Trophoblast cell (in vitro differentiated cells and primary cell): Measurements from ENCODE around the gene ZBBX.

Source experiments
- DNase-seq, 2 donors: peaks; one replicate each; pipeline ENCODE4 v3.0.0-alpha.2; 2016
- H2AFZ ChIP-seq: 2 replicates; pipeline ENCODE4 v1.6.1; 2013; ENCODE audit warnings: low read length, moderate library complexity, mild to moderate bottlenecking; ENCODE audit not compliant: insufficient read depth, poor library complexity
- H2AK5ac ChIP-seq: 2 replicates; pipeline ENCODE4 v1.6.1; 2013; ENCODE audit warnings: mild to moderate bottlenecking, low read length
- H2BK120ac ChIP-seq: 2 replicates; pipeline ENCODE4 v1.6.1; 2013; ENCODE audit warnings: low read length, mild to moderate bottlenecking, moderate library complexity; ENCODE audit not compliant: insufficient read depth, poor library complexity
- H2BK12ac ChIP-seq: 2 replicates; pipeline ENCODE4 v1.6.1; 2013; ENCODE audit warnings: mild to moderate bottlenecking, low read length, moderate library complexity
- H2BK5ac ChIP-seq: 2 replicates; pipeline ENCODE4 v1.6.1; 2013; ENCODE audit warnings: low read length, low read depth, moderate library complexity, mild to moderate bottlenecking; ENCODE audit not compliant: poor library complexity
- H3K14ac ChIP-seq: 2 replicates; pipeline ENCODE4 v1.6.1; 2013; ENCODE audit warnings: mild to moderate bottlenecking, low read length
- H3K18ac ChIP-seq: 2 replicates; pipeline ENCODE4 v1.6.1; 2013; ENCODE audit warnings: mild to moderate bottlenecking, low read length
- H3K23ac ChIP-seq: 2 replicates; pipeline ENCODE4 v1.6.1; 2013; ENCODE audit warnings: low read length
- H3K27ac ChIP-seq: 2 replicates; pipeline ENCODE4 v1.5.1; 2013; ENCODE audit warnings: low read depth, mild to moderate bottlenecking, inconsistent platforms, low read length, moderate library complexity
- H3K27me3 ChIP-seq: 2 replicates; pipeline ENCODE4 v1.6.1; 2013; ENCODE audit warnings: inconsistent platforms, mild to moderate bottlenecking, low read length, moderate library complexity; ENCODE audit not compliant: insufficient read depth
- H3K36me3 ChIP-seq, 2 experiments: 1 replicate in 1 of 2; 2 replicates in 1 of 2; pipeline ENCODE4 v1.6.1; 2013; ENCODE audit warnings: low read length in 2 of 2, mild to moderate bottlenecking in 2 of 2, moderate library complexity in 1 of 2; ENCODE audit not compliant: insufficient read depth in 2 of 2, control insufficient read depth in 1 of 2
- H3K4ac ChIP-seq: 2 replicates; pipeline ENCODE4 v1.6.1; 2013; ENCODE audit warnings: low read depth, mild to moderate bottlenecking, low read length, moderate library complexity
- H3K4me1 ChIP-seq, 2 experiments: 1 replicate in 1 of 2; 2 replicates in 1 of 2; pipeline ENCODE4 v1.6.1; 2013; ENCODE audit warnings: low read length in 2 of 2, mild to moderate bottlenecking in 2 of 2, moderate library complexity in 1 of 2; ENCODE audit not compliant: insufficient read depth in 2 of 2, control insufficient read depth in 1 of 2
- H3K4me2 ChIP-seq: 2 replicates; pipeline ENCODE4 v1.6.1; 2013; ENCODE audit warnings: inconsistent platforms, mild to moderate bottlenecking, low read length, moderate library complexity
- H3K4me3 ChIP-seq: 2 replicates; pipeline ENCODE4 v1.5.1; 2013; ENCODE audit warnings: mild to moderate bottlenecking, low read depth, low read length, inconsistent platforms
- H3K79me1 ChIP-seq: one replicate; pipeline ENCODE4 v1.6.1; 2013; ENCODE audit warnings: low read length
- H3K79me2 ChIP-seq: 2 replicates; pipeline ENCODE4 v1.6.1; 2013; ENCODE audit warnings: low read length, mild to moderate bottlenecking; ENCODE audit not compliant: control insufficient read depth, insufficient read depth, poor library complexity
- H3K9ac ChIP-seq: 2 replicates; pipeline ENCODE4 v1.6.1; 2013; ENCODE audit warnings: mild to moderate bottlenecking, low read length
- H3K9me3 ChIP-seq: 2 replicates; pipeline ENCODE4 v1.6.1; 2013; ENCODE audit warnings: low read depth, mild to moderate bottlenecking, control low read depth, inconsistent platforms, low read length; ENCODE audit not compliant: insufficient read depth
- H4K12ac ChIP-seq: 2 replicates; pipeline ENCODE4 v1.6.1; 2013; ENCODE audit warnings: low read depth, mild to moderate bottlenecking, low read length, moderate library complexity
- H4K8ac ChIP-seq: 2 replicates; pipeline ENCODE4 v1.6.1; 2013; ENCODE audit warnings: low read depth, mild to moderate bottlenecking, low read length, moderate library complexity
- H4K91ac ChIP-seq: one replicate; pipeline ENCODE4 v1.6.1; 2013; ENCODE audit warnings: low read depth, mild to moderate bottlenecking, low read length, moderate library complexity
- WGBS: extraction: QIAGEN DNeasy Blood & Tissue Kit; methylation state at CpG from one replicate; pipeline ENCODE4 v1.1.7; 2013; ENCODE audit warnings: missing lambda C conversion rate; ENCODE audit not compliant: insufficient read length, insufficient coverage; ENCODE audit errors: extremely low coverage; 5-methylcytosine and 5-hydroxymethylcytosine counted together

Gene ZBBX

DNA sequence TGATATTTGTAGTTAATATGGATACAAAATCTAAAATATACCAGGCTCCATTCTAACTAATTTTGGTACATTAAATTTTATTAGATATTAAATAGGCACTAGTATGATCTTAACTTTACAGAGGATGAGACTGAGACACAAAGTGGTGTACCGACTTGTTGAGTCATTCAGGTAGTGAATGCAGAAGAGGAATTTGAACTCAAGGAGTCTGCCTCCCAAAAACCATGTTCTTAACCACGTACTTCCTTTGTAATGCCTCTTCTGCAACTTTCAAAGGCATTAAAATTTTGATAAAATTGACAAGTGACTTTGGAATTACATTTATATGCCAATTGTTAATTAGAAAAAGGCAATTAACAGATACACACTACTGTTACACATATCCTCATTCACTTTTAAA lies 61.8 kb downstream of the ZBBX start:
- no peak overlapping the region for H2BK120ac ChIP-seq
- H3K9ac ChIP-seq, result no peak overlapping the region
- H4K8ac ChIP-seq, result no peak overlapping the region
- H3K4me3 ChIP-seq, result no peak overlapping the region
- H3K23ac ChIP-seq, result no peak overlapping the region
- no peak overlapping the region for H2BK5ac ChIP-seq
- H3K27me3 ChIP-seq, result no peaks in the 10 kb centered on the region
- H3K79me1 ChIP-seq, result no peaks in the 10 kb centered on the region
- no peak overlapping the region for H3K18ac ChIP-seq
- no peak overlapping the region for H2BK12ac ChIP-seq
- H3K14ac ChIP-seq, result no peak overlapping the region
- H3K4ac ChIP-seq, result no peak overlapping the region
- no CpG with 5 or more reads among the region's 2 CpGs for WGBS
- DNase-seq, result no peak
- H3K4me1 ChIP-seq, result no peaks in the 10 kb centered on the region
- no peak overlapping the region for H3K27ac ChIP-seq
- H3K4me2 ChIP-seq, result no peak overlapping the region
- H4K91ac ChIP-seq, result no peak overlapping the region
- H2AFZ ChIP-seq, result no peak overlapping the region
- no peaks in the 10 kb centered on the region for H3K79me2 ChIP-seq
- no peak overlapping the region for H4K12ac ChIP-seq
- H2AK5ac ChIP-seq, result no peak overlapping the region
- no peaks in the 10 kb centered on the region for H3K36me3 ChIP-seq
- no peaks in the 10 kb centered on the region for H3K9me3 ChIP-seq

GRCh38 chr3:167306319-167306718 lies 73.8 kb downstream of the ZBBX start:
- WGBS, result no CpG with 5 or more reads among the region's 1 CpG
- H4K91ac ChIP-seq, result no peak overlapping the region
- no peak overlapping the region for H3K4ac ChIP-seq
- no peak overlapping the region for H2BK12ac ChIP-seq
- no peak overlapping the region for H3K9ac ChIP-seq
- no peak overlapping the region for H4K12ac ChIP-seq
- H3K23ac ChIP-seq, result no peak overlapping the region
- H2AK5ac ChIP-seq, result no peak overlapping the region
- no peak for DNase-seq
- H3K79me1 ChIP-seq, result no peaks in the 10 kb centered on the region
- no peak overlapping the region for H3K18ac ChIP-seq
- no peak overlapping the region for H2AFZ ChIP-seq
- no peaks in the 10 kb centered on the region for H3K9me3 ChIP-seq
- no peaks in the 10 kb centered on the region for H3K27me3 ChIP-seq
- no peak overlapping the region for H3K14ac ChIP-seq
- no peak overlapping the region for H3K27ac ChIP-seq
- H4K8ac ChIP-seq, result no peak overlapping the region
- no peaks in the 10 kb centered on the region for H3K36me3 ChIP-seq
- H2BK5ac ChIP-seq, result no peak overlapping the region
- H2BK120ac ChIP-seq, result no peak overlapping the region
- H3K79me2 ChIP-seq, result no peaks in the 10 kb centered on the region
- H3K4me1 ChIP-seq, result no peaks in the 10 kb centered on the region
- H3K4me3 ChIP-seq, result no peak overlapping the region
- no peak overlapping the region for H3K4me2 ChIP-seq

GRCh38 chr3:167305340-167305890 lies 74.7 kb downstream of the ZBBX start:
- WGBS, result no CpG with 5 or more reads among the region's 1 CpG

DNA sequence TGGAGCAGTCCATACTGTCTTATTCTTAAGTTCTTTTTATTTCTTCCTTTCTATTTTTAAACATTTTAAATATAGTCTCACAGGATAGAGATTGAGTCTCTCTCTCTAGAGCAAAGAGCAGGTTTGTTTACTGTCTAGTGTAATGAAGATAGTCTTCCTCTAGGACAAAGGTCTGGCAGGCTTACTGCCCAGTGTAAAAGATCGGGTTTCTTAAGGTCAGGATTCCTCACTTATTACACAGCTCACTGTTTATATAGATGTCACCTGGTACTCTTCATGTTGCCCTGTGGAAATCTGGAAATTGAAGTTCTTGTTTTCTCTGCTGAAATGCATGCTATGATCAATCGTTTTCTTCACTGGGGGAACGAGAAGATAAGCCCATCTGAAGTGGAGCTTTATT lies 76.0 kb downstream of the ZBBX start:
- DNase-seq, result peak; percentile 2 to 56
- Histone ChIP-seq H2BK5ac (no peak overlapping the region), H3K23ac (no peak overlapping the region), H2BK12ac (no peak overlapping the region), H4K91ac (no peak overlapping the region), H3K36me3 (no peaks in the 10 kb centered on the region), H3K4me3 (no peak overlapping the region), H3K79me2 (no peaks in the 10 kb centered on the region), H2AK5ac (no peak overlapping the region), H3K4ac (no peak overlapping the region), H3K79me1 (no peaks in the 10 kb centered on the region), H3K18ac (no peak overlapping the region), H2AFZ (no peak overlapping the region), H3K27ac (no peak overlapping the region), H3K9ac (no peak overlapping the region), H3K4me1 (no peaks in the 10 kb centered on the region), H3K4me2 (peak overlapping the region; percentile 14), H4K12ac (no peak overlapping the region), H4K8ac (no peak overlapping the region), H3K27me3 (no peaks in the 10 kb centered on the region), H3K9me3 (no peaks in the 10 kb centered on the region), H2BK120ac (no peak overlapping the region), H3K14ac (no peak overlapping the region)
- WGBS, result no CpG with 5 or more reads among the region's 3 CpGs

More at GRCh38 chr3:167305340-167305890, 74.7 kb downstream of the ZBBX start:
- Histone ChIP-seq H4K91ac (no peak overlapping the region), H3K27ac (no peak overlapping the region), H2AFZ (no peak overlapping the region), H3K4me3 (no peak overlapping the region), H3K27me3 (no peaks in the 10 kb centered on the region), H3K4me2 (no peak overlapping the region), H4K12ac (no peak overlapping the region), H2BK5ac (no peak overlapping the region), H3K23ac (no peak overlapping the region), H3K14ac (no peak overlapping the region), H3K79me2 (no peaks in the 10 kb centered on the region), H2AK5ac (no peak overlapping the region), H3K18ac (no peak overlapping the region), H4K8ac (no peak overlapping the region), H2BK12ac (no peak overlapping the region), H3K4ac (no peak overlapping the region), H3K9me3 (no peaks in the 10 kb centered on the region), H3K79me1 (no peaks in the 10 kb centered on the region), H2BK120ac (no peak overlapping the region), H3K4me1 (no peaks in the 10 kb centered on the region), H3K9ac (no peak overlapping the region), H3K36me3 (no peaks in the 10 kb centered on the region)
- no peak for DNase-seq
